ENCODE data around the gene RNASE7.

The RNASE7 gene

DNA sequence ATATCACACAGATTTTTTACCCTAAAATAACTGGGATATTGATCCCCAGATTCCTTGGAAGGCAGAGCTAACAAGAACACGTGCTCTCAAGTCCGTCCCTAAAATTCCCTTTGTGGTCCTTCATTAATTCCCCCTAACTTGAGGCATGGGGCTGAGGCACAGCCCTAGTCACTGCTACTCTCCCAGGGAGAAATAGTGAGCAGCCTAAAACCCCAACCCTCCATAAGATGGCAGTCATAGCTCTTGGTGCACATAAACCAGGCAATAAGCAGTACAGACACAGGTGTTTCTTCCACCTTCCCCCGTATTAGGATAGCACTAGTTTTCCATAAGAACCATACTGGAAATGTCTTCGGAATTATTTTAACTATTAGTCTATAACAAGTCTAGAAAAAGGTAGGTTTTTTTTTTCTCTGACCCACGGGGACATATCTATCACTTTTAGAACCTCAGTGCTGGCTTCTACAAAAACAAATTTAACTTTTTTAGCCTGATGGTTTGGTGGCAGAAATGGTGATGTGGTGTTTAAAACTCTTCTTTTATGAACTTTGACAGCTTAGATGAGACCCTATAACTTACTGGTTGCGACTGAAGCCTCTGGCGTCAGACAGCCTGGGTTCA lies 24.8 kb downstream of the RNASE7 start:
- no peak for DNase-seq

DNA sequence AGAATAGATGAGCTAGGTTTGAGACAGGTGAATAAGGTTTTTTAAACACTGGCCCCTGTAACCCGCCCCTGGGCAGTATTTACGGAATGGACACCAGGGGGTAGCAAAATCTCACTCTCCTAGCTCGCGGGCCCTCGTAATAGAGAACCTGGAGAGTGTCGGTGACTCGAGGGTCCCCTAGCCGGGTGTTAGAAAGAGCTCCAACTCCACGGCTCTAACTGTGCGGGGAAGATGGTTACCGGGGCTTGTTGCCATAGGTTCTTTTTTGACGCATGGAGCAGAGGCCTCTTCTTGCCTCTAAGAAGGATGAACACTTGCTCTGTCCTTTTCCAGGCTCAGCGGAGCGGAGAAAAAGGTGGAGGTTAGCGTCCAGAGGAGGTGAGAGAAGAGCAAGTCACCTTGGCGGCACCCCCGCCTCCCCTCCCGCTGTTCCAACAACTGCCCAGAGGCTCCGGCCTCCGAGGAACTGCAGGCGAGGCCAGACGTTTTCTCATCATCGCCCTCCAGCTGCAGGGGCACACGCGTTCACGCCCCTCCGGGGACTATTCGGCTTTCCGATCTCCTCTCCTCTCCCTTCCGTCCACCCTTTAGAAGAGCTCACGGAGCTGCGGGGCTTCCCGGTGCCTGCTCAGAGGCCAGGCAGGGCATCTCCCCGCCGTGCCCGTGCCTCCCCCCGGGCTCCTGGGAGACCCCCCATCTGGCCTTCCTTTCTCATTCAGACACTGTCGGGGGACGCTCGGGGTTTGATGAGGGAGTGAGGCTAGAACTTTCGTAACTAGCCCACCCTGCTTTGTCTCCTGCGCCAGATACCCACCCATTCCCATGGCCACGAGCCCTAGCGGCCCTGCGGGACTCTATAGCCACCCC lies 26.6 kb downstream of the RNASE7 start:
- peak in 45 of 58 donors; percentile 6 to 56 (median 34) for DNase-seq

DNA sequence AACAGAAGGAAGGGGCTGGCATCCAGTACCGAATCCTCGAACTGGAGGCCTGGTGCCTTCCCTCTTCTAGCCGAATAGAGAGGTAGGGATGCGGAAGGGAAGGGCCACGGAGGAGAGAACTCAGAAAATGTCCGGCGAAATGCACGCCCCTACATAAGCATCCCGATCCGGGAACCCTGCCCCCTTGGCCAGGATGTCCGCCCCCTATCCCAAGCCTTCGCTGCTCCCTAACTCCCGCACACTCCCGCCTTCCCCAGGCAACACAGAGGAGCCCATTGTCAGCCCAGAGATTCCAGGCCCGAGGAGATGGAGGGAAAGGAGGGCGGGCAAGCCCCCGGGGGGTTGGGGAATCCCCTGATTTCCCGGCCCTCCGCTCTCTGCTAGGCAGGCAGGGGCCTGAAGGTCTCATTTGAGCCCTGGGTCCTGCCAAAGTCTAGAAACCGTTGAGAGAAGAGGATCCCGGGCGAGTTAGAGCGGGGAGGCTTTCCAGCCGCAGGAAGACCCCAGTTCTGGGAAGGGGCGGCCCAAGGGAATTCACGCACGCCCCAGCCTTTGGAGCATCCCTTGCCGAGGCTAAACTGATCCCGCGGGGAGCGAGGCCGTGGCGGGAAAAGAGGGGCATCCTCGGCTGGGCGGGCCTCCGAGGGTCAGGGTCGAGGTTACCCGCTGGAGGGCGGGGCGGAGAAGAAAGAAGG lies 27.4 kb downstream of the RNASE7 start:
- peak in 51 of 58 donors; percentile 18 to 77 (median 59) for DNase-seq

DNA sequence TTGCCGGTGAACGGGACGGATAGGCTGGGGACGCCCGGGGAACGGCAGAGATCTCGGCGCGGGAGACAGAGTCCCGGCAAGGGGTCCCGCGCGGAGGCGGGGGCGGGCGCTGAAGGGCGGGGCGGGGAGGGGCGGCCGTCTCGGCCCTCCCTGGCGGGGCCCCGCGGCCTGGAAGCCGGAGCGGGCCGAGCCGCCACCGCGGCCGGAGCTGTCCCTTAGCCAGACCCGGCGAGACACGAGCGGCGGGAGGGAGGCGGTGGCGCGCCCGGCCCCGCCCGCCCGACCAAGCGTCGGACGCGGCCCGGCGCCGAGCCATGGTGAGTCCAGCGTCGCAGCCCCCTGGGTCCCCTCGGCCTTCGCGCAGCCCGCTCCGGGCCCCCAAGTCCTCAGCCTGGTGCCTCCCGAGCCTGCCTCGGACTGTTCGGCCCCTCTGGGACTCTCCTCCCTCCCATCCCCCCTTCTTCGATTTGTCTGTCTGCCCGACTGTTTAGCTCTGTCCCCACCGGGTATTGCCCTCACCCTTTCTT lies 28.0 kb downstream of the RNASE7 start, which contains the start of gene ARHGEF40:
TSS of gene ARHGEF40 (plus strand) at position 222 of the 527 bp plus-strand sequence. CDS start at position 315, 93 bp downstream.
- DNase-seq: peak in 52 of 58 donors; percentile 26 to 82 (median 62)

DNA sequence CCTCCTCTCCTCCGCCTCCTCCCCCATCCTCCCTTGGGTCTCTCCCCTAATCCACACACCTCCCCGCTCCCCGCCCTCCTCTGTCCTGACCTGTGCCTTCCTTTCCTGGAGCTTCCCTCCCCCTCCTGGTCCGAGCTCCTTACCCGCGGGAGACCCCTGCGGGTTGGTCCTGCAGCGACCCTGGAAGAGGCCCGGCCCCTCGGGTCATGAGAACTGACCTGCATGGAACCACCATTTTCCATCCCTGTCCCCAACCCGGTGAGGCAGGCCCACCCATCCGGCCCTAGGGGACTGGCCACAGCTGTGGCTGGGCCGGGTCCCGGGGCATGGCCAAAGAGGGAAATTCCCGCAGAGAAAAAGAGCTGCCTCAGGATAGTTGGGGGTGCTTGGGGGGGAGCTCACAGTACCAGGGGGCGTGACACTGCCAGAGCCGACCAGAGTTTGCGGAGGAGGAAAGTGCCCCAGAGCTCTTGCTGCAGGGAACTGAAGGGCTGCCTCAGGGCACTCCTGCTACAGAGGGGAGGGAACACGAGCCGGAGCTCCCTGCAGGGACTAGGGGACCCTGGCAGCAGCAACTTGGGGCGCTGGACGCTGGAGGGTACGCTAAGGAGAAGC lies 28.6 kb downstream of the RNASE7 start:
- peak in 34 of 58 donors; percentile 23 to 75 (median 52) for DNase-seq

DNA sequence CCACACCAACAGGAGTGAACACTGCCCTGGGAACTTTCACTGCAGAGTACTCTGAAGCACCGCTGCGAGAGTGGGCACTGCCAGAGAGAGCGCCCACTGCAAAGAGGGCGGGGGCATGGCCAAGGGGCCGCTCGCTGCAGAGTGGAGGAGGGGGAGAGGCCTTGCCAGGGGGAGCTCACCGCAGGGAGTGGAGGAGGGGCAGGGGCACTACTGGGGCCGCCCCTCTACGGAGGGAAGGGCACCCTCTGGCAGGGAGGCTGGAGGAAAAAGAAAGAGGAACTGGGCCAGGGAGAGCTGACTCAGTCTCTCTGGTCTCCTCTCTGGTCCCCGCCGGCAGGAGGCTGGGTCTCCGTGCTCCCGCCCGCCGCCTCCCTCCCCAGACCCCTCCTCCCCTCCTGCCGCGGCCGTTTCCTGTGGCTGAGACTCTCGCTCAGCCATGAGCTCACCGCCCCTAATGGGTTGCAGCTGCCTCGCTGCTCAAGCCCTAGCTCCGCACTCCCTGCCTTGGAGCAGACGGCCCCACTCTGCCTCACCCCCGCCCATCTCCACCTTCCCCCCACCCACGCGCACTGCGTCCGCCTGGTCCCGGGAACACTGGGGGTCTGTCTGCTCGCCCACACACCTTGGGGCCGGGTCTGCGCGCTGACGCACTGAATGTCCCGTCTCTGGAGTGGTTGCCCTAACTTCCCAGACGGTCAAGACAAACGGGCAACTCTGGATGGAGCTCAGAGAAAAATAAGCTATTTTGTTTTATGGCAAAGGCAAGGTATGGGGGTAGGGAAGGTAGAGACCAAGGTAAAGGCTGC lies 29.3 kb downstream of the RNASE7 start:
- DNase-seq: peak in 55 of 58 donors; percentile 15 to 86 (median 68)

DNA sequence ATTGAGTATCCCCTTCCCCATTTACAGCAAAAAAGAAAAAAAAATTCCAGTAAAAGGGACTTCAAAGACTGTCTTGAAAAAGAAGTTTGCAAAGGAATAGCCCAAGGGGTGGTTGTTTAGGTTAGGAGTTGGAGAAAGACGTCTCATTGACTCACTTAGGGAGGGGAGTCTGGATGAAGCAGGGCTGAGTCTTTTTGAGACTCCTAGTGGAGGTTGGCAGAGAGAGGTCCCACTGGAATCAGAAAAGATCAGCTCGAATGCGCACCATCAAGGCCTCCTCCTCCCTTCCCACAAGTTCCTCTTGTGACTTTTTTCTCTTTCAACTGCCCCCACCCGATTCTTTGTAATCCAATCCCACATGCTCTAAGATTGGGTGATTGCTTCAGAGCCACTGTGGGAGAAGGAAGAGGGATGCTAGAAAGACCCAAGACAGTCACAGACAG lies 29.9 kb downstream of the RNASE7 start:
- DNase-seq: peak in 5 of 58 donors; percentile 8 to 35 (median 17)

DNA sequence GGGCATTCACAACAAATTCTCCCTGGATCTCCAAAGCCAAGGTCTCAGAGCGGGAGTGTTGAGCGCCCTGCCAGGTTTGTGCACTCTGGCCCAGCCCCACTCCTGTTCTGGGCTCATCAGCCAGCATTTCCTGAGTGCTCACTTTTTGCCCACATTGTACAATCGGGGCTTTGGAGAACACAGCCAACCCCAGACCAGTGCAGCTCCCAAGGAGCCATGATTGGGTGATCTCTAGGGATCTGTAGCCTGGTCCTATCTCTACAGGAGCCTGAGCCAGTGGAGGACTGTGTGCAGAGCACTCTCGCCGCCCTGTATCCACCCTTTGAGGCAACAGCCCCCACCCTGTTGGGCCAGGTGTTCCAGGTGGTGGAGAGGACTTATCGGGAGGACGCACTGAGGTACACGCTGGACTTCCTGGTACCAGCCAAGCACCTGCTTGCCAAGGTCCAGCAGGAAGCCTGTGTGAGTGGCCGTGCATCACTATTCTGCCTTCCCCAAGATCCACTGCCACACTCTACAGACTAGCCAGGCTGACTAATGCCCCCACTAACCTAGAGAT lies 30.7 kb downstream of the RNASE7 start:
- no peak for DNase-seq

DNA sequence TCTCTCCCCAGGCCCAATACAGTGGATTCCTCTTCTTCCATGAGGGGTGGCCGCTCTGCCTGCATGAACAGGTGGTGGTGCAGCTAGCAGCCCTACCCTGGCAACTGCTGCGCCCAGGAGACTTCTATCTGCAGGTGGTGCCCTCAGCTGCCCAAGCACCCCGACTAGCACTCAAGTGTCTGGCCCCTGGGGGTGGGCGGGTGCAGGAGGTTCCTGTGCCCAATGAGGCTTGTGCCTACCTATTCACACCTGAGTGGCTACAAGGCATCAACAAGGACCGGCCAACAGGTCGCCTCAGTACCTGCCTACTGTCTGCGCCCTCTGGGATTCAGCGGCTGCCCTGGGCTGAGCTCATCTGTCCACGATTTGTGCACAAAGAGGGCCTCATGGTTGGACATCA lies 31.8 kb downstream of the RNASE7 start:
- DNase-seq: no peak

DNA sequence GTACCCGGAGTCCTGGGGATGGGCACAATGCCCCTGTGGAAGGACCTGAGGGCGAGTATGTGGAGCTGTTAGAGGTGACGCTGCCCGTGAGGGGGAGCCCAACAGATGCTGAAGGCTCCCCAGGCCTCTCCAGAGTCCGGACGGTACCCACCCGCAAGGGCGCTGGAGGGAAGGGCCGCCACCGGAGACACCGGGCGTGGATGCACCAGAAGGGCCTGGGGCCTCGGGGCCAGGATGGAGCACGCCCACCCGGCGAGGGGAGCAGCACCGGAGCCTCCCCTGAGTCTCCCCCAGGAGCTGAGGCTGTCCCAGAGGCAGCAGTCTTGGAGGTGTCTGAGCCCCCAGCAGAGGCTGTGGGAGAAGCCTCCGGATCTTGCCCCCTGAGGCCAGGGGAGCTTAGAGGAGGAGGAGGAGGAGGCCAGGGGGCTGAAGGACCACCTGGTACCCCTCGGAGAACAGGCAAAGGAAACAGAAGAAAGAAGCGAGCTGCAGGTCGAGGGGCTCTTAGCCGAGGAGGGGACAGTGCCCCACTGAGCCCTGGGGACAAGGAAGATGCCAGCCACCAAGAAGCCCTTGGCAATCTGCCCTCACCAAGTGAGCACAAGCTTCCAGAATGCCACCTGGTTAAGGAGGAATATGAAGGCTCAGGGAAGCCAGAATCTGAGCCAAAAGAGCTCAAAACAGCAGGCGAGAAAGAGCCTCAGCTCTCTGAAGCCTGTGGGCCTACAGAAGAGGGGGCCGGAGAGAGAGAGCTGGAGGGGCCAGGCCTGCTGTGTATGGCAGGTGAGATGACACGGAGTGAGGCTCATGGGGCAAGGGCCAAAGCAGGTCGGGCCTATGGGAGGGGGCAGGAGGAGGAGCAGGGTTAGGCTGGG lies 32.5 kb downstream of the RNASE7 start:
- no peak for DNase-seq

DNA sequence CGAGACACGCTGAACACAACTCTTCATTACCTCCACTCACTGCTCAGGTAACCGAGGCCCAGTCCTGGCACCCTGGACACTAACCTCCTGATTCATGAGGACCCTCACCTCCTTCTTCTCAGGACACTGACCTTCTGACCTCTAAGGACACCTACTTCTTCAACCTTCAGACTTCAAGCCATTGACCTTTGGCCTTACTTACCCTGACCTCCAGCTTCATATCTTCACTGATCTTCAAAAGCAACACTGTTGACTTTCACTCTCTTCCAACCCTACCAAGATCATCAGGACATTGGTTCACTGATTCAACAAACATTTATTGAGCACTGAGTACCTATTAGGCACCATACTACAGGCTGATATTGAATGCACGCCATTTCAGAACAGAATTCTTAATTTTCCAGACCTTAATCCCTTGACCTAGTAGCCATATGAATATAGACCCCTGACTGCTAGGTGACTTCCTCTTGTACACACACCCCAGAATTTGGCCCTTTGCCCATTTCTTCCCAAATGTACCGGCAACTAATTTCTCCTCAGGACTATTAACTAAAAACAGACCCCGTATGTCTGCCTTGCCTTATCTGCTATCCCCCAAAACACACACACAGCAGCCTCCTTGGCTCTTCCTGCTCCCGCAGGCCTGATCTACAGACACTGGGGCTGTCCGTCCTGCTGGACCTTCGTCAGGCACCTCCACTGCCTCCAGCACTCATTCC lies 33.7 kb downstream of the RNASE7 start:
- no peak for DNase-seq

DNA sequence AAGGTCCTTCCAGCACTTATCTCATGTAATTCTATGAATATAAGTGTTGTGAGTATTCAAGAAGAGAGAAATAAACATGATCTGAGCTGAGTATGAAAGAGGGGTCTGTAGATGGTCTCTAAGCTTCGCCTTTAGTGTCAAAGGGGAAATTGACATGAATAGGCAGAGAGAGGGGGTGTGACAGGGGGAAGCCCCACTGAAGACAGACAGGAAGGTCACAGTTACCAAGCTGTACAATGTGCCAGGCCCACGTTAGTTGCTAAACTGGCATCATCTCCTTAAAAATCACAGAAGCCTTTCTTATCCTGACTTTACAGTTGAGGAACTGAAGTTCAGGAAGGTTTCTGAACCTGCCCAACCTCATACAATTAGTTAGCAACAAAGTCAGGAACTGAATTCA lies 35.5 kb downstream of the RNASE7 start:
- no peak for DNase-seq

DNA sequence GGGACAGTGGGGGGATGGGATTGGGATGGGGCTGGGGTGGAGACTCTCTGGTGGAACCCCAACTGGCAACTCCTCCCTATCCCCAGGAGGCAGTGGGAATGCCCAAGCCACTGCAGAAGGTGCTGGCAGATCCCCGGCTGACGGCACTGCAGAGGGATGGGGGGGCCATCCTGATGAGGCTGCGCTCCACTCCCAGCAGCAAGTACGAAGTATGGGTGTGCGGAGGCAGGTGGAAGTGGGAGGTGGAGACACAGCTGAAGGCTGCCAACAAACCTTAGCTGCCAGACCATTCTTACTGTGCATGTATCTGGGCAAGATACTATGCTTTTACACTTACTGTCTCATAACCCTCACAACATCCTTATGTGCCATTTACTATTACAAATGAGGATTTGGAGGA lies 36.1 kb downstream of the RNASE7 start:
- peak in 30 of 58 donors; percentile 7 to 78 (median 40) for DNase-seq

DNA sequence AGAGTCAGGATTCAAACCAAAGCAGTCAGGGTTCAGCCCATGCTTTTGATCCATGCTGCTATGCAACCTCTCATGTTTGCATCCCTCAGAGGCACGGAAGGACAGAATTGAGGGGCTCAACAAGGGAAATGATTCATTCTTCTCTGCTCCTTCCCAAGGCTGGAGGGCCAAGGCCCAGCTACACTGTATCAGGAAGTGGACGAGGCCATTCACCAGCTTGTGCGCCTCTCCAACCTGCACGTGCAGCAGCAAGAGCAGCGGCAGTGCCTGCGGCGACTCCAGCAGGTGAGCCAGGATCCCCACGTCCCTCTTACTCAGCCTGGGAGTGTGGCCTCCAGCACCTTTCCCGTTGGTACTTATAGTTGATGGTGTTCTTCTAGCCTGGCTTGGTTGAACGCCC lies 36.6 kb downstream of the RNASE7 start:
- DNase-seq: no peak

DNA sequence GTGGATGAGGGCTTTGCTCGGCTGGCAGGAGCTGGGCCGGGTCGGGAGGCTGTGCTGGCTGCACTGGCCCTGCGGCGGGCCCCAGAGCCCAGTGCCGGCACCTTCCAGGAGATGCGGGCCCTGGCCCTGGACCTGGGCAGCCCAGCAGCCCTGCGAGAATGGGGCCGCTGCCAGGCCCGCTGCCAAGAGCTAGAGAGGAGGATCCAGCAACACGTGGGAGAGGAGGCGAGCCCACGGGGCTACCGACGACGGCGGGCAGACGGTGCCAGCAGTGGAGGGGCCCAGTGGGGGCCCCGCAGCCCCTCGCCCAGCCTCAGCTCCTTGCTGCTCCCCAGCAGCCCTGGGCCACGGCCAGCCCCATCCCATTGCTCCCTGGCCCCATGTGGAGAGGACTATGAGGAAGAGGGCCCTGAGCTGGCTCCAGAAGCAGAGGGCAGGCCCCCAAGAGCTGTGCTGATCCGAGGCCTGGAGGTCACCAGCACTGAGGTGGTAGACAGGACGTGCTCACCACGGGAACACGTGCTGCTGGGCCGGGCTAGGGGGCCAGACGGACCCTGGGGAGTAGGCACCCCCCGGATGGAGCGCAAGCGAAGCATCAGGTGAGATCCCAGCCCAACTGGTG lies 39.5 kb downstream of the RNASE7 start:
- DNase-seq: no peak

DNA sequence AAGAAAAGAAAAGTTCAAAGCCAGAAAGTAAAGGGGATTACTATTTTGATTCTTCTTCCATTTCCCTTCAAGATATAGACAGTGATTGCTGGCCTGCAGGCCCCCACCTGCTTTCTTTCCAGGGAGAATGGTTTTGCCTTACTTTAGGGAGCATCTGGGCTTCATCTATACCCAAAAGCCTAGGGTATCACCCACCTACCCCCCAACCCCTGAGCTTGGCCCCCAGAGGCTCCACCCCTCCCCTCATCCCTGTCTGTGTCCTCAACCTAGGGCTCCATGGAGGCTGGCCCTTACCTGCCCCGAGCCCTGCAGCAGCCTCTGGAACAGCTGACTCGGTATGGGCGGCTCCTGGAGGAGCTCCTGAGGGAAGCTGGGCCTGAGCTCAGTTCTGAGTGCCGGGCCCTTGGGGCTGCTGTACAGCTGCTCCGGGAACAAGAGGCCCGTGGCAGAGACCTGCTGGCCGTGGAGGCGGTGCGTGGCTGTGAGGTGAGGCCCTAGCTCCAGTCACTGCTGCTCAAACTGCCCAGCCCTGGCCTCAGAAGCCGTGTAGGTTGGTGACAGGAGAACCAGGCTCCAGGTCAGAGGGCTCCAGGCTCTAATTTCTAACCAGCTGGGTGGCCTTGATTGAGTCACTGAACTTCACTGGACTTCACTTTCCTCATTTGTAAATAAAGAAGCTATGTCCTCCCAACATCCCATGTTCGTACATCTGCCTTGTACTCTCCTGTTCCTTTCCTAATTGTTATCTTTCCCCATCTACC lies 41.6 kb downstream of the RNASE7 start:
- DNase-seq: no peak

DNA sequence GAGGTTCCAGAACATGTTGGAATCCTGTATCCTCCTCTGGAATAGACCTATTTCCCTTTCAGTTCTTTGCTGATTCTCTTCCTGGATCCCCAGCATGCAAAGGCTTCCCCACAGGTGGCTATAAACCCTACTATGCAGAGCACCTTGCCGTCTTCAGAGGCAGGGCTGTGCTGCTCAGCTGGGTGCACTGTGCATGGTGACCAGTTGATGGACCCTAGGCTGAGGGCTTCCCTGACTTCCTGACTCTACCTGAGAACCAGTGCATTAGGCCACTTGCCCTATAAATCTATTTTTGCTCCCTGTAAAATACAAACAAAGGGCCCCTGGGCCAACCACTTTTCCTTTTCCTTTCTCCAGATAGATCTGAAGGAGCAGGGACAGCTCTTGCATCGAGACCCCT lies 42.2 kb downstream of the RNASE7 start:
- no peak for DNase-seq

Data from anterior cingulate cortex (tissue), 58 donors.